GM19438 (cell line): ENCODE measurements around the gene TMEM132E.

Source experiments
- ATAC-seq: cut with Tn5 transposase; IDR thresholded peaks from one replicate; pipeline ENCODE4 v1.9.1; 2021; ENCODE audit warnings: low read depth; ENCODE audit not compliant: unreplicated experiment

The TMEM132E gene

DNA sequence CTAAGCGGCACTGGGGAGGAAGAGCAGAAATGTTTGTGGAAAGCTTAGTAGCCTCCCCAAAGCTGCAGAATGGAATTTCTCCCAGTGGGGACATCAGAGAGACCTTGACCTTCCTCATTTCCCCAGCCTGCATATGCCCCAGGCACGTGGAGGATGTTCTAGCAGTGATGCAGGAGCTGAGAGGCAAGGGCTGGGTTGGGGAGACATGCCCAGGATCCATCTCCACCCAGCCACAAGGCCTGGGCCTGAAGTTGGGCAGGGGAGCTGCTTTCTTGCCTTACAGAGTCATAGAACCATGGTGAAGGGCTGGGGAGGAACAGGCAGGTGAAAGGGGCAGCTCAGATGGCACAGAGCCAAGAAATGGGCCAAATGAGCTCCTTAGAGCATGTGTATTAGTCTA is 104.0 kb downstream of the TMEM132E start:
- no peak for ATAC-seq
